ENCODE data around the gene ADCY1.
"Not testable (repeated sequence)": the region's sequence is repeated elsewhere in the genome, so short reads cannot be mapped to it uniquely, and the experiment has no call there.

ADCY1 gene

GRCh38 chr7:45748976-45749375 is 174.8 kb downstream of the ADCY1 start:
- peak; percentile 29 for TF ChIP-seq CTCF (IDR thresholded peaks at IDR 0.05; ENCODE audit: low read length, missing control alignments)
- DNase-seq (ENCODE audit: low read depth), result peak; percentile 33
- H3K4me3 ChIP-seq (replicated peaks; ENCODE audit: low read depth, low read length), result not testable (repeated sequence)

GRCh38 chr7:45751352-45751751 is 177.2 kb downstream of the ADCY1 start:
- H3K4me3 ChIP-seq (replicated peaks; ENCODE audit: low read depth, low read length); DNase-seq (ENCODE audit: low read depth): not testable (repeated sequence)

GRCh38 chr7:45756333-45756732 is 182.2 kb downstream of the ADCY1 start:
- not testable (repeated sequence) for DNase-seq (ENCODE audit: low read depth)

GRCh38 chr7:45756757-45757156 is 182.6 kb downstream of the ADCY1 start:
- TF ChIP-seq CTCF (IDR thresholded peaks at IDR 0.05; ENCODE audit: low read length, missing control alignments), result peak; percentile 36
- DNase-seq (ENCODE audit: low read depth); H3K4me3 ChIP-seq (replicated peaks; ENCODE audit: low read depth, low read length): not testable (repeated sequence)

More at GRCh38 chr7:45756333-45756732, 182.2 kb downstream of the ADCY1 start:
- H3K4me3 ChIP-seq (replicated peaks; ENCODE audit: low read depth, low read length), result not testable (repeated sequence)

DNA sequence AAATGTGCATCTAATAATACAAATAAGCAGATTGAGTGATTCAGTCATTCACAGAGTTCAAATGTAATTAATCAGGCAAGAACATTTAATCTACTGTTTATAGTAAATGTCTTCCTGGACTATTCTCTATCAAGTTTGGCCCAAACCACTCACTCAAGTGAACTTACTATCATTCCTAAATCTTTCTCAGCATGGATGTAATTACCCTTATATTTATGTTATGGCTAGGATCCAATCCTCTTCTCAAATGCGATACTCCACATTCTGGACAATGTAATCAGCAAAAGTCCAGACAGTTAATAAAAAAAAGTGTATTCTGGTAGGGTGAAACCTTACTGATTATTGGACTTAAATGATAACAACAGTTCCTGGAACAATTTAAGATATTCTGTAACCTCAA is 185.3 kb downstream of the ADCY1 start:
- DNase-seq (ENCODE audit: low read depth); H3K4me3 ChIP-seq (replicated peaks; ENCODE audit: low read depth, low read length): not testable (repeated sequence)

GRCh38 chr7:45761545-45762205 is 187.5 kb downstream of the ADCY1 start:
- DNase-seq (ENCODE audit: low read depth), result peak; percentile 84
- peak overlapping the region; percentile 14 for H3K4me3 ChIP-seq (replicated peaks; ENCODE audit: low read depth, low read length)

- peak overlapping the region; percentile 17 for H3K4me3 ChIP-seq (replicated peaks; ENCODE audit: low read depth, low read length)
- peak; percentile 32 for DNase-seq (ENCODE audit: low read depth)
Observed at GRCh38 chr7:45762225-45762994, 188.2 kb downstream of the ADCY1 start.

- H3K4me3 ChIP-seq (replicated peaks; ENCODE audit: low read depth, low read length), result peak overlapping the region; percentile 79
- peak; percentile 99 for DNase-seq (ENCODE audit: low read depth)
Observed at GRCh38 chr7:45768516-45769394, 194.6 kb downstream of the ADCY1 start.

DNA sequence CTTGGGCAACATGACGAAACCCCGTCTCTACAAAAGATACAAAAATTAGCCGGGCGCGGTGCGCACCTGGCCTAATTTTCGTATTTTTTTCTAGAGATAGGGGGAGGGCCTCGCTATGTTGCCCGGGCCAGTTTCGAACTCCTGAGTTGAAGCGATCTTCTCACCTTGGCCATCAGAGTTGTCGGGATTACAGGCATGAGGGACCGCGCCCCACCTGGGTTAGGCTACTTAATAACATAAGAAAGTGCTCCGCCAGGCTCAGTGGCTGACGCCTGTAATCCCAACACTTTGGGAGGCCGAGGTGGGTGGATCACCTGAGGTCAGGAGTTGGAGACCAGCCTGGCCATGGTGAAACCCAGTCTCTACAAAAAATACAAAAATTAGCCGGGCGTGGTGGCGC is 195.5 kb downstream of the ADCY1 start:
- not testable (repeated sequence) for DNase-seq (ENCODE audit: low read depth)

More for the DNA sequence above, 195.5 kb downstream of the ADCY1 start:
- peak overlapping the region; percentile 79 for H3K4me3 ChIP-seq (replicated peaks; ENCODE audit: low read depth, low read length)

Measured in fibroblast of pulmonary artery (primary cell).